SK-MEL-5 (cell line): Measurements from ENCODE around the gene ARFIP1. TPM values are rescaled to one million over a fixed set of nuclear protein-coding genes. Genes with fewer than 3 reads are reported as not detected.

Experiments used
- DNase-seq: peaks from one replicate; pipeline ENCODE4 v3.0.0-alpha.2; 2016; ENCODE audit warnings: low read depth, low spot score
- in situ Hi-C: cut with HindIII; loops from 2 replicates; pipeline ENCODE4 v1.10.0; 2016; ENCODE audit warnings: low sequenced_read_pairs, high pct_unique_total_duplicates, low pct_unique_long_range_greater_than_20kb
- total RNA-seq: library from RNA; depleted of rRNA; stranded (reverse); fragments of >200 nt; shearing (Covaris generic); gene quantifications from 2 replicates; pipeline ENCODE4 v1.2.3, GENCODE V29; 2014

Gene ARFIP1
- total RNA-seq, 1 experiment from 2014 or later = 41.2 TPM

GRCh38 chr4:152909901-152910300 lies 130.1 kb downstream of the ARFIP1 start:
- no peak for DNase-seq
- in situ Hi-C loops = no loop called here

- DNase-seq = no peak
- in situ Hi-C loops = no loop called here
Measured at GRCh38 chr4:152910521-152910920, 130.8 kb downstream of the ARFIP1 start.

- DNase-seq = peak; percentile 21
- in situ Hi-C loops = no loop called here
Measured at GRCh38 chr4:152917543-152918395, 138.0 kb downstream of the ARFIP1 start.

GRCh38 chr4:152919826-152920225 lies 140.1 kb downstream of the ARFIP1 start:
- in situ Hi-C loops = no loop called here
- no peak for DNase-seq

GRCh38 chr4:152920768-152921167 lies 141.0 kb downstream of the ARFIP1 start:
- in situ Hi-C loops = no loop called here

GRCh38 chr4:152921284-152921683 lies 141.5 kb downstream of the ARFIP1 start:
- no peak for DNase-seq
- in situ Hi-C loops = no loop called here

More at GRCh38 chr4:152920768-152921167, 141.0 kb downstream of the ARFIP1 start:
- no peak for DNase-seq

GRCh38 chr4:152925851-152926250 lies 146.1 kb downstream of the ARFIP1 start:
- in situ Hi-C loops = no loop called here
- no peak for DNase-seq

GRCh38 chr4:152926959-152927358 lies 147.2 kb downstream of the ARFIP1 start:
- in situ Hi-C loops = no loop called here

GRCh38 chr4:152927737-152928136 lies 148.0 kb downstream of the ARFIP1 start:
- in situ Hi-C loops = no loop called here

More at GRCh38 chr4:152926959-152927358, 147.2 kb downstream of the ARFIP1 start:
- no peak for DNase-seq

GRCh38 chr4:152928286-152928685 lies 148.5 kb downstream of the ARFIP1 start:
- in situ Hi-C loops = no loop called here
- no peak for DNase-seq

More at GRCh38 chr4:152927737-152928136, 148.0 kb downstream of the ARFIP1 start:
- DNase-seq = no peak

- in situ Hi-C loops = no loop called here
- DNase-seq = no peak
Measured at GRCh38 chr4:152929888-152930287, 150.1 kb downstream of the ARFIP1 start.

GRCh38 chr4:152935143-152935542 lies 155.4 kb downstream of the ARFIP1 start:
- DNase-seq = no peak
- in situ Hi-C loops = no loop called here

- in situ Hi-C loops = no loop called here
Measured at GRCh38 chr4:152935631-152936445, 156.1 kb downstream of the ARFIP1 start, which contains the start of gene FHDC1. Gene FHDC1, plus strand, starts transcription at chr4:152936323. Its CDS starts 6,735 bp downstream, at chr4:152943058.

GRCh38 chr4:152936446-152937335 lies 156.9 kb downstream of the ARFIP1 start:
- in situ Hi-C loops = no loop called here
- no peak for DNase-seq

More at GRCh38 chr4:152935631-152936445, 156.1 kb downstream of the ARFIP1 start, which contains the start of gene FHDC1:
- peak; percentile 41 for DNase-seq

GRCh38 chr4:152937336-152938236 lies 157.8 kb downstream of the ARFIP1 start:
- peak; percentile 29 for DNase-seq
- in situ Hi-C loops = no loop called here

GRCh38 chr4:152938237-152938947 lies 158.6 kb downstream of the ARFIP1 start:
- in situ Hi-C loops = no loop called here
- no peak for DNase-seq
